ENCODE measurements around the gene SRA1.

GRCh38 chr5:140594169-140594568 is 36.9 kb upstream of the SRA1 start:
- TF ChIP-seq EZH2 (IDR thresholded peaks at IDR 0.05): no peak
- TF ChIP-seq POLR2AphosphoS5 (IDR thresholded peaks at IDR 0.05; ENCODE audit: borderline replicate concordance, low read depth, low read length): no peak

All from SK-N-MC (cell line).